Endodermal cell (in vitro differentiated cells): ENCODE data around the gene NUP85. TPM values are rescaled to one million over a fixed set of nuclear protein-coding genes. Genes with fewer than 3 reads are reported as not detected.

Experiments
- DNase-seq: peaks from one replicate; pipeline ENCODE4 v3.0.0-alpha.2; 2017
- H3K27ac ChIP-seq: 2 replicates; pipeline ENCODE4 v1.5.1; 2013; ENCODE audit warnings: mild to moderate bottlenecking, low read depth, low read length, moderate library complexity
- H3K27me3 ChIP-seq: 2 replicates; pipeline ENCODE4 v1.6.1; 2013; ENCODE audit warnings: mild to moderate bottlenecking, low read length, moderate library complexity; ENCODE audit not compliant: insufficient read depth, control insufficient read depth, poor library complexity, severe bottlenecking
- H3K36me3 ChIP-seq: 2 replicates; pipeline ENCODE4 v1.7.0; 2013; ENCODE audit warnings: mild to moderate bottlenecking, low read length, moderate library complexity; ENCODE audit not compliant: control insufficient read depth, insufficient read depth
- H3K4me1 ChIP-seq: one replicate; pipeline ENCODE4 v1.7.0; 2013; ENCODE audit warnings: low read length; ENCODE audit not compliant: control insufficient read depth, insufficient read depth
- H3K4me3 ChIP-seq: 2 replicates; pipeline ENCODE4 v1.5.1; 2013; ENCODE audit warnings: mild to moderate bottlenecking, low read length, moderate library complexity
- H3K9ac ChIP-seq: 2 replicates; pipeline ENCODE4 v1.6.1; 2013; ENCODE audit warnings: mild to moderate bottlenecking, low read length, moderate library complexity; ENCODE audit not compliant: poor library complexity, severe bottlenecking; ENCODE audit errors: extremely low read depth
- H3K9me3 ChIP-seq: 2 replicates; pipeline ENCODE4 v1.6.1; 2013; ENCODE audit warnings: mild to moderate bottlenecking, low read length, moderate library complexity; ENCODE audit not compliant: control insufficient read depth
- H3K27ac Mint-ChIP-seq: 2 replicates; pipeline ENCODE4 v1.8.0; 2020; ENCODE audit warnings: mixed read lengths
- H3K27me3 Mint-ChIP-seq: 2 replicates; pipeline ENCODE4 v1.8.0; 2021; ENCODE audit warnings: mild to moderate bottlenecking, mixed read lengths; ENCODE audit not compliant: insufficient read depth
- H3K36me3 Mint-ChIP-seq: 2 replicates; pipeline ENCODE4 v1.8.0; 2020; ENCODE audit warnings: low read depth, mixed read lengths
- H3K4me1 Mint-ChIP-seq: 2 replicates; pipeline ENCODE4 v1.8.0; 2020; ENCODE audit warnings: mixed read lengths
- H3K4me3 Mint-ChIP-seq: 2 replicates; pipeline ENCODE4 v1.8.0; 2020; ENCODE audit warnings: mild to moderate bottlenecking, moderate library complexity, mixed read lengths
- H3K9me3 Mint-ChIP-seq: 2 replicates; pipeline ENCODE4 v1.8.0; 2020; ENCODE audit warnings: mild to moderate bottlenecking, mixed read lengths
- WGBS, 2 experiments: methylation state at CpG; one replicate each; pipeline versions ENCODE4 v1.1.5 to v1.1.7; 2013; ENCODE audit warnings: missing lambda C conversion rate in 2 of 2, mixed read lengths in 1 of 2; ENCODE audit not compliant: insufficient coverage in 1 of 2, insufficient read length in 1 of 2; 5-methylcytosine and 5-hydroxymethylcytosine counted together
- total RNA-seq, 2 donors: library from RNA; stranded (reverse); fragmentation: NEBNext Ultra II Directional in 1 of 2; extraction: Animal tissue kit (Norgen Biotek cat#: 25700) in 1 of 2; gene quantifications; 2 replicates in 1 of 2; 3 replicates in 1 of 2; pipeline ENCODE4 v1.2.1, GENCODE V29; 2021
- TF ChIP-seq, protein P1 (sequence below): fragments of 200-600 bp; sonication (generic); conservative IDR thresholded peaks from 2 replicates; pipeline ENCODE4 v1.5.0; 2021; ENCODE audit warnings: antibody characterized with exemption, mild to moderate bottlenecking

NUP85 gene
- total RNA-seq, 2 donors from 2014 or later, result 105 to 117 TPM

DNA sequence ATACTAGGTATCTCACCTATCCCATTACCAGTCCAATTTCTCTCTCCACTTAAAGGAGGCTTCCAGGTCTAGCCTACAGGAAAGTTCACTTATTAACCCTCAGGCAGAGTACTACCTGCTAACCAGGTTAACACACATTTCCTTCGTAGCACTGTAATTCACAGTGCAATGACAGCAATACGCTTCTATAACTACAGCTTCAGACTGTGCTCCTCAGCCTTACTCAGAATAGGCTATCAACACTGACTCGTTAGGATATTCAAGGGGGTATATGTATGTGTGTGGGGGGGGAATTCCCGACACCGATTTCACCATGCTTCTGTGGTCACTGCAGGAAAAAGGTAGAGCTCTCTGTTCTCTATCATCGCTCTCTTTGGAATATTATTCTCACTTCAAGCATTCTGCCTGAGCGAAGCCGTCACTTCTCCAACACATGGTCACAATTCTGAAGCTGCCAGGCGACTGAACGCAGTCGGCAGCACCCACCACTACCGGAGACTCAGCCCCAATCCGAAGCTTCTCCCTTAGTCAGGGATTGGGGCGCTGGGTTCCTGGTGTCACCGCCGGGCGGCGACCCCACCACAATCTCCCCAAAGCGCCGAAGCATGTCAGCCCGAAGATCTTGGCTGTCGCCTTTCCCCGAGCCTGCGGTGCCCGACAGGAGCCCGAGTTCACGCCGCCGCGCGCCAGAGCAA is 55.3 kb downstream of the NUP85 start:
- WGBS, 2 experiments, result 5 to 6% methylated on average over 23 to 31 of the region's 31 CpGs
- no peak for DNase-seq

DNA sequence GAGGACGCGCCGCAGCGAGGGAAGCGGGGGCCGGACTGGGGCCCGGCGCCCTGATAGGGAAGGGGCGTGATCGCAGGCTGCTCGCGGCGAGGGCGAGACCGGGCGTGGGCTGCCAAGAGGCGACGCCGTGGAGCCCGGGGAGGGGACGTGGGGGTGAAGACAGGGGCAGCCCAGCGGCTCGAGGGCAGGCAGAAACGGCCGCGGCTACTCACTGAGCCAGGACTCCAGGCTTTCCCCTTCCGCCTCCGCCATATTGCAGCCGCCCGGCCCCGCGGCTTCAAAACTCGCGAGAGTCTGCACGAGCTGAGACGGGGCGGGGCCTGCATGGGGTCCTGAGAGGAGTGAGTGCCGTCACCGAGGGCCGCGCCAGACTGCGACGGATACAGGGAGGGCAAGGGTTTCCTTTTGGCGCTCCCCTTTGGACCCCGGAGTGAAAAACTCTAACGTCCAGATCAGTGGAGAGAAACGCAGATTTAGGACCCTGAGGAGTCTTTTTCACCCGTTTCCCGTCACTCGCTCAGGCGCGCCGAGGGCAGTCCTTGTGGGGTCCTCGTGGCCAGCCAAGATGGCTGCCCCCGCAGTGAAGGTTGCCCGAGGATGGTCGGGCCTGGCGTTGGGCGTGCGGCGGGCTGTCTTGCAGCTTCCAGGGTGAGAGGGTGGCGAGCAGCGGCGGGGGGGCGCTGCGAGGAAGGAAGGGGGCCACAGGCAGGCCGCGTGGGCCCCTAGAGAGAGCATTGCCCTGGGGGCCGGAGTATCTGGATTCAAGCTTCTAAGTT is 56.0 kb downstream of the NUP85 start, which contains the start of the genes GGA3 and MRPS7:
TSS of gene GGA3 (minus strand) at position 271 of the 776 bp plus-strand sequence. CDS start at position 252, 19 bp downstream.
TSS of gene MRPS7 (plus strand) at position 544 of the 776 bp plus-strand sequence. CDS start at position 566, 22 bp downstream.
- DNase-seq, result peak; percentile 99
- no peaks in the 10 kb centered on the region for H3K9me3 Mint-ChIP-seq
- H3K36me3 ChIP-seq, result peaks cover 35% of the 10 kb centered on the region
- peak within 1 kb of the TSS; percentile 99 for H3K27ac ChIP-seq
- H3K4me3 ChIP-seq, result peak within 1 kb of the TSS; percentile 90
- H3K27me3 Mint-ChIP-seq, result no peaks in the 10 kb centered on the region
- peaks cover 7% of the 10 kb centered on the region for H3K4me1 ChIP-seq
- peak within 1 kb of the TSS; percentile 93 for H3K9ac ChIP-seq
- H3K27ac Mint-ChIP-seq, result peak within 1 kb of the TSS; percentile 100
- peaks cover 36% of the 10 kb centered on the region for H3K4me1 Mint-ChIP-seq
- no peaks in the 10 kb centered on the region for H3K9me3 ChIP-seq
- WGBS, 2 experiments, result 0 to 2% methylated on average over 27 to 69 of the region's 69 CpGs
- no peaks in the 10 kb centered on the region for H3K27me3 ChIP-seq
- peaks cover 28% of the 10 kb centered on the region for H3K36me3 Mint-ChIP-seq
- peak within 1 kb of the TSS; percentile 97 for H3K4me3 Mint-ChIP-seq
- TF ChIP-seq, protein P1, sequence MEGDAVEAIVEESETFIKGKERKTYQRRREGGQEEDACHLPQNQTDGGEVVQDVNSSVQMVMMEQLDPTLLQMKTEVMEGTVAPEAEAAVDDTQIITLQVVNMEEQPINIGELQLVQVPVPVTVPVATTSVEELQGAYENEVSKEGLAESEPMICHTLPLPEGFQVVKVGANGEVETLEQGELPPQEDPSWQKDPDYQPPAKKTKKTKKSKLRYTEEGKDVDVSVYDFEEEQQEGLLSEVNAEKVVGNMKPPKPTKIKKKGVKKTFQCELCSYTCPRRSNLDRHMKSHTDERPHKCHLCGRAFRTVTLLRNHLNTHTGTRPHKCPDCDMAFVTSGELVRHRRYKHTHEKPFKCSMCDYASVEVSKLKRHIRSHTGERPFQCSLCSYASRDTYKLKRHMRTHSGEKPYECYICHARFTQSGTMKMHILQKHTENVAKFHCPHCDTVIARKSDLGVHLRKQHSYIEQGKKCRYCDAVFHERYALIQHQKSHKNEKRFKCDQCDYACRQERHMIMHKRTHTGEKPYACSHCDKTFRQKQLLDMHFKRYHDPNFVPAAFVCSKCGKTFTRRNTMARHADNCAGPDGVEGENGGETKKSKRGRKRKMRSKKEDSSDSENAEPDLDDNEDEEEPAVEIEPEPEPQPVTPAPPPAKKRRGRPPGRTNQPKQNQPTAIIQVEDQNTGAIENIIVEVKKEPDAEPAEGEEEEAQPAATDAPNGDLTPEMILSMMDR, result no peak

More for the DNA sequence above, 55.3 kb downstream of the NUP85 start:
- Histone ChIP-seq H3K9ac (peak overlapping the region; percentile 93), H3K27me3 (no peaks in the 10 kb centered on the region), H3K36me3 (peaks cover 28% of the 10 kb centered on the region), H3K27ac (peak overlapping the region; percentile 99), H3K4me1 (peaks cover 7% of the 10 kb centered on the region), H3K4me3 (peak overlapping the region; percentile 90), H3K9me3 (no peaks in the 10 kb centered on the region)
- peak overlapping the region; percentile 100 for H3K27ac Mint-ChIP-seq
- no peaks in the 10 kb centered on the region for H3K27me3 Mint-ChIP-seq
- peak overlapping the region; percentile 97 for H3K4me3 Mint-ChIP-seq
- TF ChIP-seq, protein P1, result peak; percentile 42
- H3K4me1 Mint-ChIP-seq, result peaks cover 43% of the 10 kb centered on the region
- no peaks in the 10 kb centered on the region for H3K9me3 Mint-ChIP-seq
- H3K36me3 Mint-ChIP-seq, result peaks cover 22% of the 10 kb centered on the region

GRCh38 chr17:75262112-75262606 is 56.7 kb downstream of the NUP85 start:
- Histone ChIP-seq H3K4me3 (peak overlapping the region; percentile 90), H3K27me3 (no peaks in the 10 kb centered on the region), H3K4me1 (peaks cover 7% of the 10 kb centered on the region), H3K9me3 (no peaks in the 10 kb centered on the region), H3K9ac (peak overlapping the region; percentile 93), H3K36me3 (peaks cover 39% of the 10 kb centered on the region), H3K27ac (peak overlapping the region; percentile 99)
- peaks cover 31% of the 10 kb centered on the region for H3K4me1 Mint-ChIP-seq
- TF ChIP-seq, protein P1, result no peak
- H3K4me3 Mint-ChIP-seq, result peak overlapping the region; percentile 97
- peaks cover 33% of the 10 kb centered on the region for H3K36me3 Mint-ChIP-seq
- peak overlapping the region; percentile 100 for H3K27ac Mint-ChIP-seq
- DNase-seq, result no peak
- WGBS, 2 experiments, result 1% methylated on average over 20 to 23 of the region's 23 CpGs
- H3K27me3 Mint-ChIP-seq, result no peaks in the 10 kb centered on the region
- no peaks in the 10 kb centered on the region for H3K9me3 Mint-ChIP-seq
